ENCODE measurements around the gene RMND1. TPM values are rescaled to one million over a fixed set of nuclear protein-coding genes. Genes with fewer than 3 reads are reported as not detected.

The RMND1 gene
- total and polyA plus RNA-seq, 12 donors = 19.1 to 62.4 (median 26.1) TPM

GRCh38 chr6:151497905-151498304, 46.0 kb upstream of the RMND1 start:
- H3K9me3 ChIP-seq (replicated peaks in 1 of 3) = no peaks in the 10 kb centered on the region
- TF ChIP-seq CTCF (IDR thresholded peaks at IDR 0.05) = no peak
- TF ChIP-seq POLR2A (IDR thresholded peaks at IDR 0.05) = no peak
- H3K4me3 ChIP-seq = no peak overlapping the region
- H3K27ac ChIP-seq = peak overlapping the region in 3 of 5 donors; percentile 26 to 85 (median 46)
- DNase-seq = no peak
- intact Hi-C loops (cut with DNase I) = no loop called here
- no peaks in the 10 kb centered on the region for H3K27me3 ChIP-seq
- H3K36me3 ChIP-seq (replicated peaks in 1 of 2) = no peaks in the 10 kb centered on the region
- peaks cover 19 to 27% of the 10 kb centered on the region in 2 donors for H3K4me1 ChIP-seq (replicated peaks in 1 of 2)

DNA sequence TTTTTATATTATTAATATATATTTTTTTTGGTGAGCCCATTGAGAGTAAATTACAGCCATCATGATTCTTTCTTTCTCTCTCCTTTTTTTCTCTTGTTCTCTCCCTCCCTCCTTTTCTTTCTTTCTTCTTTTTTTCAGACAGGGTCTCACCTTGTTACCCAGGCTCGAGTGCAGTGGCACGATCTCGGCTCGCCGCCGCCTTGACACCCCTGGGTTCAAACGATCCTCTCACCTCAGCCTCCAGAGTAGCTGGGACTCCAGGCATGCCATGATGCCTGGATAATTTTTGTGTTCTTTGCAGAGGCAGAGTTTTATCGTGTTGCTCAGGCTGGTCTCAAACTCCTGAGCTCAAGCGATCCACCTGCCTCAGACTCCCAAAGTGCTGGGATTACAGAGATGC, 43.5 kb upstream of the RMND1 start:
- no peak for DNase-seq
- WGBS, 4 donors = 49 to 53% (median 50%) methylated on average over 9 of the region's 9 CpGs
- Histone ChIP-seq H3K27ac (peak overlapping the region in 3 of 5 donors; percentile 7 to 93 (median 87)), H3K36me3 (replicated peaks in 1 of 2) (no peaks in the 10 kb centered on the region), H3K9me3 (replicated peaks in 1 of 3) (no peaks in the 10 kb centered on the region), H3K4me3 (peak overlapping the region in 1 of 4 donors; percentile 35), H3K4me1 (replicated peaks in 1 of 2) (peaks cover 0 to 10% of the 10 kb centered on the region in 2 donors), H3K27me3 (no peaks in the 10 kb centered on the region)
- TF ChIP-seq POLR2A (IDR thresholded peaks at IDR 0.05) = no peak
- no peak for TF ChIP-seq CTCF (IDR thresholded peaks at IDR 0.05)
- intact Hi-C loops (cut with DNase I) = no loop called here

DNA sequence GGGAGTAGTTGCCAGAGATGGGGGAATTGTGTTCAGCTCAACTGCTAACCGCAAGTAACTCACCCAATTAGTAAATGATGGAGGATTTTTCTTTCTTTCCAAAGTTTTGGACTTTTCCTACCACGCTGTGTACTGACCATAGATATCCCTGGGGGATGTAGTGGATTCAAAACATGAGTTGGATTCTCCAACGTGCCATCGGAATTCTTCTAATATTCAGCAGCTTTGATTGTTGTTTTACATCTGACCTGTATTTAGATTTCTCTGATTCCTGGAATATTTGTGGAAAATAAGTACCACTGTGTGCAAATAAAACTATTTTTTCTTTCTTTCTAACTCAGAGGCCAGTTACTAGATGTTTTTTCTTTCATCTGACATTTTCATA, 43.0 kb upstream of the RMND1 start:
- Histone ChIP-seq H3K36me3 (replicated peaks in 1 of 2) (no peaks in the 10 kb centered on the region), H3K4me3 (peak overlapping the region in 3 of 4 donors; percentile 22 to 83 (median 49)), H3K27me3 (no peaks in the 10 kb centered on the region), H3K27ac (peak overlapping the region; percentile 43 to 96 (median 87)), H3K9me3 (replicated peaks in 1 of 3) (no peaks in the 10 kb centered on the region), H3K4me1 (replicated peaks in 1 of 2) (peaks cover 0 to 8% of the 10 kb centered on the region in 2 donors)
- no peak for TF ChIP-seq CTCF (IDR thresholded peaks at IDR 0.05)
- TF ChIP-seq POLR2A (IDR thresholded peaks at IDR 0.05) = no peak
- WGBS, 4 donors = 10 to 21% (median 15%) methylated on average over 4 of the region's 4 CpGs
- intact Hi-C loops (cut with DNase I) = no loop called here
- DNase-seq = no peak

GRCh38 chr6:151494235-151494935, 42.5 kb upstream of the RMND1 start:
- no peak for TF ChIP-seq CTCF (IDR thresholded peaks at IDR 0.05)
- TF ChIP-seq POLR2A (IDR thresholded peaks at IDR 0.05) = peak in 1 of 2 donors; percentile 75
- Histone ChIP-seq H3K9me3 (replicated peaks in 1 of 3) (no peaks in the 10 kb centered on the region), H3K27ac (peak overlapping the region; percentile 43 to 96 (median 87)), H3K36me3 (replicated peaks in 1 of 2) (no peaks in the 10 kb centered on the region), H3K4me3 (peak overlapping the region; percentile 22 to 83 (median 51)), H3K4me1 (replicated peaks in 1 of 2) (peaks cover 0 to 8% of the 10 kb centered on the region in 2 donors), H3K27me3 (no peaks in the 10 kb centered on the region)
- 1 to 3% (median 1%) methylated on average over 8 to 43 of the region's 43 CpGs for WGBS, 4 donors
- peak; percentile 58 to 79 (median 65) for DNase-seq
- intact Hi-C loops (cut with DNase I) = no loop called here

Data from adrenal gland (tissue), 12 donors.